Endothelial cell of umbilical vein (primary cell): ENCODE results near the gene NBEA. TPM values are rescaled to one million over a fixed set of nuclear protein-coding genes. Genes with fewer than 3 reads are reported as not detected.

ENCODE experiments used
- BruUV-seq: library from RNA; stranded (reverse); fragments of 400-500 nt; replicated peaks from 2 replicates; lab custom pipeline; 2021; lab: Mats Ljungman, UMichigan
- CTCF ChIA-PET: fragments of 300-600, 350-600 bp; sonication (Branson Sonifier 250); formaldehyde crosslinking; loops from one replicate; lab custom pipeline; 2021; ENCODE audit warnings: antibody characterized with exemption, inconsistent platforms; lab: Charles Lee
- POLR2A ChIA-PET: fragments of 300-600, 350-600 bp; sonication (Branson Sonifier 250); formaldehyde crosslinking; loops from one replicate; lab custom pipeline; 2021; ENCODE audit warnings: antibody characterized with exemption, inconsistent platforms; lab: Charles Lee
- DNase-seq: peaks from one replicate; pipeline ENCODE4 v3.0.0-alpha.2; 2011; ENCODE audit warnings: low read depth, low spot score
- FAIRE-seq: peaks from 2 replicates; lab custom pipeline; 2011; peaks lifted over from hg19 to GRCh38; lab: Jason Lieb, UNC
- H2AFZ ChIP-seq: 2 replicates; pipeline ENCODE4 v1.6.0; 2012; ENCODE audit warnings: low read depth, low read length, control low read depth, inconsistent platforms
- H3K27ac ChIP-seq: 2 replicates; pipeline ENCODE4 v1.5.1; 2011; ENCODE audit warnings: low read depth, mild to moderate bottlenecking, control low read depth, low read length, moderate library complexity; ENCODE audit not compliant: insufficient read depth
- H3K27me3 ChIP-seq, 2 experiments: 2 replicates each; pipeline versions ENCODE4 v1.6.0 to v1.6.1; 2011; ENCODE audit warnings: low read length in 2 of 2, mixed read lengths in 1 of 2; ENCODE audit not compliant: control insufficient read depth in 2 of 2, insufficient read depth in 2 of 2
- H3K36me3 ChIP-seq, 2 experiments: 2 replicates in 1 of 2; 3 replicates in 1 of 2; pipeline ENCODE4 v1.5.1; 2011; ENCODE audit warnings: low read length in 2 of 2, mild to moderate bottlenecking in 1 of 2, moderate library complexity in 1 of 2; ENCODE audit not compliant: control insufficient read depth in 2 of 2, insufficient read depth in 2 of 2; ENCODE audit errors: extremely low read depth in 1 of 2
- H3K4me1 ChIP-seq: 3 replicates; pipeline ENCODE4 v1.5.1; 2011; ENCODE audit warnings: mild to moderate bottlenecking, low read length; ENCODE audit not compliant: control insufficient read depth, insufficient read depth; ENCODE audit errors: extremely low read depth
- H3K4me2 ChIP-seq: 2 replicates; pipeline ENCODE4 v1.6.1; 2011; ENCODE audit warnings: low read length, control low read depth, mixed read lengths; ENCODE audit not compliant: insufficient read depth
- H3K4me3 ChIP-seq, 3 experiments: fragments of 200-600 bp in 1 of 3; sonication (generic), shearing (Covaris generic) in 1 of 3; replicated peaks in 1 of 3; 2 replicates each; pipeline ENCODE4 v1.5.1; 2011 to 2016; ENCODE audit warnings: control low read depth in 3 of 3, low read length in 3 of 3, mild to moderate bottlenecking in 2 of 3, inconsistent platforms in 1 of 3, low read depth in 1 of 3, moderate library complexity in 1 of 3; ENCODE audit not compliant: insufficient read depth in 1 of 3
- H3K79me2 ChIP-seq: 2 replicates; pipeline ENCODE4 v1.6.0; 2012; ENCODE audit warnings: low read length, inconsistent platforms; ENCODE audit not compliant: control insufficient read depth, insufficient read depth
- H3K9ac ChIP-seq: replicated peaks from 2 replicates; pipeline ENCODE3; 2011; ENCODE audit warnings: low read length, control low read depth; ENCODE audit not compliant: insufficient read depth; ENCODE audit errors: extremely low read depth
- H3K9me1 ChIP-seq: replicated peaks from 3 replicates; pipeline ENCODE4 v1.6.0; 2011; ENCODE audit warnings: mild to moderate bottlenecking, low read length; ENCODE audit not compliant: control insufficient read depth, insufficient read depth; ENCODE audit errors: extremely low read depth
- H3K9me3 ChIP-seq: replicated peaks from 2 replicates; pipeline ENCODE4 v1.5.1; 2012; ENCODE audit warnings: low read length, inconsistent platforms; ENCODE audit not compliant: control insufficient read depth, insufficient read depth
- H4K20me1 ChIP-seq: replicated peaks from 2 replicates; pipeline ENCODE3; 2011; ENCODE audit warnings: mild to moderate bottlenecking, low read length; ENCODE audit not compliant: control insufficient read depth, insufficient read depth; ENCODE audit errors: extremely low read depth
- EZH2 ChIP-seq: IDR thresholded peaks from 2 replicates; pipeline ENCODE4 v1.6.1; 2012; ENCODE audit warnings: borderline replicate concordance, low read depth, mild to moderate bottlenecking, moderate library complexity, low read length, inconsistent platforms; ENCODE audit not compliant: severe bottlenecking
- FOS ChIP-seq: IDR thresholded peaks from 2 replicates; pipeline ENCODE4 v1.6.1; 2011; ENCODE audit warnings: mild to moderate bottlenecking, low read length, moderate library complexity, borderline replicate concordance; ENCODE audit not compliant: insufficient read depth
- GATA2 ChIP-seq: IDR thresholded peaks from 2 replicates; pipeline ENCODE4 v1.7.0; 2011; ENCODE audit warnings: low read depth, mild to moderate bottlenecking, moderate library complexity, mixed read lengths, low read length; ENCODE audit not compliant: insufficient read length, insufficient read depth
- MYC ChIP-seq: IDR thresholded peaks from one replicate; pipeline ENCODE4 v1.6.1; 2011; ENCODE audit warnings: mild to moderate bottlenecking, low read depth, low read length
- POLR2A ChIP-seq: IDR thresholded peaks from 2 replicates; pipeline ENCODE4 v1.6.1; 2012; ENCODE audit warnings: low read depth, mild to moderate bottlenecking, control low read depth, low read length
- POLR2AphosphoS5 ChIP-seq: IDR thresholded peaks from 2 replicates; pipeline ENCODE4 v1.6.1; 2012; ENCODE audit warnings: low read depth, mild to moderate bottlenecking, control low read depth, low read length, moderate library complexity; ENCODE audit not compliant: insufficient read depth
- dilution Hi-C: fragments of 300-500 bp; cut with MboI; formaldehyde crosslinking; loops from one replicate; pipeline ENCODE4 v1.15.0; 2019; ENCODE audit warnings: low sequenced_read_pairs; ENCODE audit not compliant: extremely low pct_ligation_motif_present
- intact Hi-C: fragments of 100-400 bp; cut with micrococcal nuclease; formaldehyde crosslinking; loops from one replicate; pipeline ENCODE4 v1.10.0; 2022
- polyA plus RNA-seq, 4 experiments: library from polyadenylated mRNA; depleted of rRNA in 3 of 4; stranded (reverse) in 3 of 4; unstranded in 1 of 4; fragments of >200 nt; gene quantifications; 2 replicates each; pipeline versions ENCODE4 v1.2.1 to v1.2.3, GENCODE V29; 2011 to 2012; ENCODE audit warnings: missing spikeins in 1 of 4
- total RNA-seq: library from RNA; stranded (reverse); gene quantifications from 2 replicates; pipeline ENCODE4 v1.2.3, GENCODE V29; 2021

Gene NBEA
- total and polyA plus RNA-seq, 2 donors (not counting 3 experiments of a cell fraction or from before 2014, with no cell fraction given): 3.0 to 4.8 TPM

DNA sequence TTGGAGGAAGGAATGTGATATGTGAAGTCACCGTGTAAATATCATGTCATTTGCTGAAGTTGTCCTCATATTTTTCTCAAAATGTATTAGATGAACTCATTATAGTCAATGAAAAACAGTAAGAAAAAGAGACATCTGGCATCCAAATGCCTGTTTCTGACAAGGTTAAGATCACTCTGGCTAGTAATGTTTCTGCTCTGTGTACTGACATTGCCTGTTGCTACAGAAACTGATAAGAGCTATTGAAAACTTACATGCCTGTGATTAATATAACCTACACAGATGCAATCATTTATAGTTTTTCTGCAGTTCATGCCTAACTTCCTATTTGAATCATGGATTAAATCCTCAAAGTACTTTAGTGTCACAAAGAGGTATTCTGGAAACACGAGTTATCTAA, 249.8 kb downstream of the NBEA start:
- H3K79me2 ChIP-seq: no peaks in the 10 kb centered on the region
- H3K4me2 ChIP-seq: no peak overlapping the region
- H3K4me3 ChIP-seq: no peak overlapping the region
- no peak for TF ChIP-seq FOS
- TF ChIP-seq EZH2: no peak
- dilution Hi-C loops (no loop called here), intact Hi-C loops (no loop called here)
- H3K27ac ChIP-seq: no peak overlapping the region
- H2AFZ ChIP-seq: no peak overlapping the region
- H4K20me1 ChIP-seq: no peaks in the 10 kb centered on the region
- no peaks in the 10 kb centered on the region for H3K27me3 ChIP-seq
- no TSS peak for BruUV-seq
- ChIA-PET POLR2A (no interaction called here), CTCF (no interaction called here)
- peaks cover 2% of the 10 kb centered on the region for H3K4me1 ChIP-seq
- no peaks in the 10 kb centered on the region for H3K9me1 ChIP-seq
- H3K9me3 ChIP-seq: no peaks in the 10 kb centered on the region
- FAIRE-seq: no peak
- H3K9ac ChIP-seq: no peak overlapping the region
- DNase-seq: no peak
- H3K36me3 ChIP-seq: no peaks in the 10 kb centered on the region

DNA sequence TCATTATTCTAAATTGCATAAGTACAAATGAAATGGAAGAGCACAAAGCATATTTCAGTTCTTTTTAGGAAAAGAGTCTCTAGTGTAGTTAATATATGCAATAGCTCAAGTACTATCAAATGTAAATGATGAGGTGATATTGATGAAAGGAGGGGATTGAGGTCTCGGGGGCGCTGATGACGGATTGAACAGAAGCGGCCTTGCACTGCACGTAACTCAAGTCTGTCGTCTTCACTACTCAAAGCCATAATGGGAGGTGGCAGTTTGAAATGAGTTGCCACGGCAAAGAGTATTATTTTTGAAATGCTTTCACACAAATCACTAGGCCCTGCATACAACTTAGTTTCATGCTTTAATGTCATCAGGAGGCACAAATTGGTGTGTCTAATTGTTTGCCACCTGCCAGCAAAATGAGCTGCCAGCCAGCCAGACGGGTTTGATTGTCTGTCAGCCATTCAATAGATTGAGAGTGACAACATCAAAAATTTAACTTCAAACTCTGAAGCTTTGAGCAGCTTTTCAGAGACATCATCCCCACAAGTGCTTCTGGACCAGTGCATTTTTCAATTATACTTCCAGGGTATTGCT, 256.6 kb downstream of the NBEA start:
- no TSS peak for BruUV-seq
- H3K27ac ChIP-seq: no peak overlapping the region
- H3K9me1 ChIP-seq: no peaks in the 10 kb centered on the region
- no peak overlapping the region for H3K4me2 ChIP-seq
- H3K9me3 ChIP-seq: no peaks in the 10 kb centered on the region
- no peak overlapping the region for H3K4me3 ChIP-seq
- TF ChIP-seq POLR2AphosphoS5: no peak
- no peak for TF ChIP-seq EZH2
- TF ChIP-seq MYC: no peak
- TF ChIP-seq POLR2A: no peak
- TF ChIP-seq GATA2: no peak
- H3K27me3 ChIP-seq: no peaks in the 10 kb centered on the region
- FAIRE-seq (no peak), DNase-seq (no peak)
- dilution Hi-C loops (no loop called here), intact Hi-C loops (no loop called here)
- H3K79me2 ChIP-seq: no peaks in the 10 kb centered on the region
- H3K9ac ChIP-seq: no peak overlapping the region
- no peaks in the 10 kb centered on the region for H3K4me1 ChIP-seq
- H2AFZ ChIP-seq: no peak overlapping the region
- H4K20me1 ChIP-seq: no peaks in the 10 kb centered on the region
- ChIA-PET POLR2A (no interaction called here), CTCF (interaction anchor here (0.8 to 1.7 kb wide), 2 partner anchors 14 to 19 kb away, joined by 3 to 5 read pairs; no protein-coding TSS in a partner anchor)
- H3K36me3 ChIP-seq: no peaks in the 10 kb centered on the region
